Activated CD4-positive, alpha-beta T cell treated with anti-CD3 and anti-CD28 coated beads, Interleukin-2, amount 50 U/mL, for 24 hours (primary cell): Measurements from ENCODE around the gene PROCA1.

Source experiments
- DNase-seq, 2 donors: peaks; one replicate each; pipeline ENCODE4 v3.0.0-alpha.2; 2020; ENCODE audit warnings: low read depth in 1 of 2, low spot score in 1 of 2

The PROCA1 gene

DNA sequence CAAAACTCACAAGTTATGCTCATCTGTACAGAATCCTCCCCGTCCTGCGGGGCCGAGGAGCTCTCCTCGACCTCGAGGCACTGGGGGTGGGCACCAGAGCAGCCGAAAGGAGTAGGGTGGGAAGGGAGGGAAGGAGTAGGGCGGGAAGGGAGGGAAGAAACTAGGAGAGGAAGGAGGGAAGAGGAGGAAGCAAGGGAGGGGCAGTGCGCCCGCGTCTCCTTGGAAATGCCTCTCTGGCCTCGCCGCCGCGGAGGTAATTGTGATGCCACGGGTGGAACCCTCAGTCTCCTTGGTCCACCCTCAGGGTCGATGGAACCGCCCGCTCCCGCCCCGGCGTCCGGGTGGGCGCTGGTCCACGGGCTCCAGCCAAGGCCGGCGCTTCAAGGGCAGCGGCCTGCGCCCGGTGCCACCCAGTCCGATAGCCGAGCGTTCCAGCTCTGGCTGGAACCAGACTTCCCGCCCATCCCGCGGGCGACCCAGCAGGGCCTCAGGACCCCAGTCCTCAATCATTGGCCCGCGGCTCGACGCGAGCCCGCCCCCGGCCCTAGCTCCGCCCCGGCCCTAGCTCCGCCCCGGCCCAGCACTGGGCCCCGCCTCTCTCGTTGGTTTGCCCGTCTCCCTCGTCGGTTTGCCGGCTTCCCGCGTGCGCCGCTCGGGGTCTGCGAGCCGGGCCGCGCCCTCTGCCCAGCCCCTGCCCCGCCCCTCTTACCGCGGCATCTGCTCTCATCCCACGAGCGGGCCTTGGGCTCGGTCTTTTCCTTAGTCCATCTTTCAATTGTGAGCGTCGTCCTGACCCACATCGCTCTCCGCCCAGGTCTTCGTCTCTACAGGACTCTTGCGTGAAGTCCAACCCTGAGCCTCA, 596 bp downstream of the PROCA1 start:
- DNase-seq, result peak; percentile 83 to 90

DNA sequence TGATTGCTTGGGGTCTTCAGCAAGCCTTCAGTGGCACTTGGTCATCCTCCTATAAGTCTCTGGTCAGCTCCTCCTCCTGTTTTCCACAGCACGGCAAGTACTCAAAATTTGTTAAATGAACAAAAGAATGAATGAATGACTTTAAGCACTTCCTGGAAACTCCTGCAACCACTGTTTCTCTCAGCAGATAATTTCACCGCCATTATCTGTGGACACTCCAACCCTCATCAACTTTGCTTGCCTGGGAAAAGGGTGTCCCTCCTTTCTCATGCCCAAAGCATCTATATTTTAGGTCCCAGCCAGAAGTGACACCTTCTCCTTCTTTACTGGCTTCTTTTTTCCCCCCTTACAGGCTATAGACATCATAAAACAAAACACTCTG, 4.4 kb downstream of the PROCA1 start:
- DNase-seq, result no peak

- DNase-seq, result no peak
These were observed 5.0 kb downstream of the PROCA1 start for GRCh38 chr17:28706471-28707338.

DNA sequence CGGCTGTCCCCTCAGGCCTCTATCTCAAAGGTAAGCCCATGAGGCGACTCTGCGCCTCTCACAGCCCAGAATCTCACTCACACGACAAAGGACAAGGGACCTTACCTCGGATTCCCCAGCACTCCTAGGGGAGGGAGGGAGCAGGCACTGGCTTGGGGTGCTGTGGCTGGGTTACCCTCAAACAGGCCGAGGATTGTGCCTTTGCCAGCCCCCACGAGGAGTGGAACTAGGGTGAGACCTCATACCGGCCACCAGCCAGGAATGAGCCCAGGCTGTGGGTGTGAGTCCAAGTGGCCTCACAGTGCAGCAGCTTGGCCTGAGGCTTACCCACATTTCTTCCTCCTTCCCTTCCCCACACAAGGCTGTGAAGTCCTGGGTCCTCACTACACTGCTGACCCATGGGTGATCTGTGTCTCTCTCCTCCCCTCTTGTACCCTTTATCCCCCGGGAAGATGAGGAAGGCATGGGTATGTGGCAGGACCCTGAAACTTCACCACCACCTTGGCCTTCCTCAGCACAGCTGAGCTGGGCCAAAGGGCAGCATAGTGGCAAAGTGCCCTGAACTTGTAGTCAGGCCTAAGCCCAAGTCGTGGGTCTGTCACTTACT, 5.9 kb downstream of the PROCA1 start:
- no peak for DNase-seq

- DNase-seq, result no peak
These were observed 6.5 kb downstream of the PROCA1 start for GRCh38 chr17:28705074-28705659.

DNA sequence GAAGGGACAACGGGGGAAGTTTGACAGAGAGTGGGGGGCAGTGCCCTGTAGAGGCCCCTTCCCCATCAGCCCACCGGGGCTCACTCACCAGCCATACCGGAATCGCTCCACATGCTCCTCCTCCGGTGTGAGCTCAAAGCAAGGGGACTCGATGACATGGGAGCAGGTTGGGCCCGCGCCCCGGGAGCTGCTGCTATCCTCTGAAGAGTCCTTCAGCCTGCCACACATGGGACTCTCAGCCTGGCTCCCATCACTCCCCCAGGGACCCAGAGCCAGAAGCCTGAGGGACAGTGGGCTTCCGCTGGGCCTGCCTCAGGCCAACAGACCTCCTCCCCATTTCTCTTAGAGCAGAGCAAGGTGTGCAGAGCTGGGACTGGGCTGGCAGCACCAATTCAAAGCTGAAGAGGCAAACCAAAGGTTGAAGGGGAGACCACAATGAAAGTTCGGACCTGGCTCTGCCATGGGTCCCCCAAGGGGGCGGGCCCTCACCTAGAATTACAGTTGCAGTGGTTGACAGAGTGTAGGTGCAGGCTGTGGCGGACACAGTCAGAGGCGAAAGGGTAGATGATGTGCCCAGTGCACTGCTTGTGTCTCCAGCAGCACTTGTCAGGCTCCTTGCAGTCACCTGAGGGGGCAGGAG, 7.3 kb downstream of the PROCA1 start:
- DNase-seq, result no peak

DNA sequence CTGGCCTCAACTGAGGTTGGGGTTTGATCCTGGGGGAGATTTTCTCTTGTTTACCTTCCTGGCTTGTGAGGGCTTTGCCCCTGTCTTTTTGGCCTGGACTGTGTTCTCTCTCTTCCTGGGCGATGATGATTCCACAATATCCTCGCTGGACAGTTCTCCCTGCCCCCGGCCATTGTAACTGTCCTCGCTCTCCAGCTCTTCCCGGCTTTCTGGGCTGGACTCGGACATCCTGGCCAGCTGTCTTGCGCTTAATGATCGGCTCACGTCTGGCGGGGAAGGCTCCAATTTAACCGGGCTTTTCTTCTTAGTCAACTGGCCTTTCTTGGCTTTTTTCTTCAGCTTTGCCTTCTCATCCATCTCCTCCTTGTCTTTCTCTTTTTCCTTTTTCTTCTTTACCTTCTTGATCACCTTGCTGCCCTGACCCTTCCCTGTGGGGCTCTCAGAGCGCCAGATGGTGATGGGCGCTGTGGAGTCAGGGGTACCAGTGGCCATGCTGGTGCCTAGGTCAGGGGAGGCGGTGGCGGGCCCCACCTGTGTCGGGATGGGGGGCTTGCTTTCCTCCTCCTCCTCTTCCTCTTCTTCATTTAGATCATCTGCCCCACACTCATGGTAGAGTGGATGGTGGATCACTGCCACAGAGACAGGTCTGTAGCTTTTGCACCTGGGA, 8.0 kb downstream of the PROCA1 start:
- DNase-seq, result no peak

- no peak for DNase-seq
These were observed 8.9 kb downstream of the PROCA1 start for GRCh38 chr17:28702752-28703150.

DNA sequence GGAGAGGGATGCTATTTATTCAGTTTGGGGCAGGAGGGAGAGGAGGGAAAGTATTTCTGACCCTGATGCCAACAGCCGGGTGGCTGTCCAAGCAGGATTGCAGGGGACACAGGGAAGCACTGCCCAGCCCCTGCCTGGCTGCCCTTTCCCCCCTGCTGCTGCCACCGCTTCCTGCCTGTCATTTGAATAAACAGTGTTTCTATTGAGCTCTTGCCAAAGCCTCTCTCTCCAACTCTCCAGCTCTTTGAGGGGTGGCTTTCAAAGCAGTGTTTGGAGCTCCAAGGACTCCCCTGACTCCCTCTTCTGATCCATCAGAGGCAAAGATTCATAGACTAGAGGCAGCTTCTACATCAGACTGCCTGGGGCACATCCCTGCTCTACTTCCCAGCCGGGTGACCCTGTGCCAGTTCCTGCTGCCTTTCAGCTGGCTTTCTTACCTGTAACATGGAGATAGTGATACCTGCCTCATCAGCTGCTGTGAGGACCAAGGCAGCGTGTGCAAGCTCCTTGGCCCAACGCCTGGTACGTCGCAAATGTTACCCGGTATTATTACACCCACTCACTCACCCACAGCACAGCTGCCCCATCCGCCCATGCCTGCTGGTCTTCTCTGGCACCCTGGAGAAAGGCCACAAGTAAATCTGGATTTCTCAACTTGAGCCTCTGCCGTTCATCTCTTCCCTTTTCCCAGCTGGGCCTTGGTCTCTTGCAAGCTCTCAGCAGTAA, 9.5 kb downstream of the PROCA1 start:
- no peak for DNase-seq

- DNase-seq, result no peak
These were observed 10.7 kb downstream of the PROCA1 start for GRCh38 chr17:28700830-28701492.

- DNase-seq, result no peak
These were observed 11.4 kb downstream of the PROCA1 start for GRCh38 chr17:28700278-28700677.

GRCh38 chr17:28698253-28698941, 13.3 kb downstream of the PROCA1 start:
- DNase-seq, result no peak

GRCh38 chr17:28693869-28694268, 17.8 kb downstream of the PROCA1 start:
- DNase-seq, result no peak

DNA sequence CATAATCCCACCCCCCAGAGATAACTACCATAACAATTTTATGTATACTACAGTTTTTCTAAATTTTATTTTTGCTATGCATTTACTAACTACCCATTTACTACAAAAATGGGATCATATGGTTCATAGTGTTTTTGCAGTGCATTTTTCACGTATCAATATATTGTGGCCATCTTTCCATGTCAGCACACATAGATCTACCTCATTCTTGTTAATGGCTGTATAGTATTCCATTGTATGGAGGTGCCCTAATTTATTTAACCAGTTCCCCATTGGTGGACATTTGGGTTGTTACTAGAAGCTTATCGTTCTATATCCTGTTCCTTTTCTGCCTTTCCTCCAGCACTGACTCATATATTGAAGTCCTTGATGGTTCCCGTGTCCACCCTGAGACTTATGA, 22.7 kb downstream of the PROCA1 start:
- DNase-seq, result no peak

DNA sequence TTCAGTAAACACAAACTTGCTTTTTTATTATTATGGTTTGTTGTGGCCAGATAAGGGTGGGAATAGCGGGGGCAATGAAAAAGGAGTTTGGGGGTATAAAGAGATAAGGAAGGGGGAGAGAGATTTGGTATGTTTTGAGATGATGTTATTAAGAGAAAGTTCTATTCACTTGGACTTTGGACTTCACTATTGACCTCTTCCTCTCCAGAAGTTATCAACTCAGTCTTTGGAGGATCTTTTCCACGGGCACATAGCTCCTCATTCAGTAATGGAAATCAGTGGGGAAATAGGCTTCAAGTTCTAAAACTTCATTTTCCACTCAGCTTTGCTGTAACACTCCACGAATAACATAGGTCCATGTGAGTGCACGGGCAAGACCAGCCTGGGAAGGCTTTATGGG, 23.2 kb downstream of the PROCA1 start:
- DNase-seq, result no peak

GRCh38 chr17:28686296-28686695, 25.4 kb downstream of the PROCA1 start:
- no peak for DNase-seq

GRCh38 chr17:28685366-28685765, 26.3 kb downstream of the PROCA1 start:
- no peak for DNase-seq

GRCh38 chr17:28684963-28685362, 26.7 kb downstream of the PROCA1 start:
- DNase-seq, result no peak

DNA sequence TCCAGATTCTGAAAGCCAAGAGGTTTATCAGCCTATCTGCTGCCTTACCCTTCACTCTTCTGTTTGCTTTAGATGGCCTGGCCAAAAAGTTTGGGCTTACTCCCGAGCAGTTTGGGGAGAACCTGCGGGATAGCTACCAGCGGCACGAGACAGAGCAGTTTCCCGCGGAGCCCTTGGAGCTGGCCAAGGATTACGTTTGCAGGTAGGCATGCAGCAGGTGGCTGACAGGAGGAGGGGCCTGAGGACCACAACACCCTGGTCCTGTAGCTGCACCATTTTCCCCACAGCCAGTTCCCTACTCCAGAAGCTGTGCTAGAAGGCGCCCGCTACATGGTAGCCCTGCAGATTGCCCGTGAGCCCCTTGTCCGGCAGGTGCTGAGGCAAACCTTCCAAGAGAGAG, 29.0 kb downstream of the PROCA1 start:
- DNase-seq, result no peak
